Ishikawa (cell line): ENCODE data around the gene CLSTN2.

ENCODE experiments used
- CEBPB ChIP-seq: IDR thresholded peaks from 2 replicates; pipeline ENCODE4 v1.6.1; 2012
- CREB1 ChIP-seq: IDR thresholded peaks from 2 replicates; pipeline ENCODE4 v1.6.1; 2012; ENCODE audit warnings: low read depth
- EGR1 ChIP-seq: IDR thresholded peaks from 2 replicates; pipeline ENCODE4 v1.6.1; 2012
- EP300 ChIP-seq: IDR thresholded peaks from 2 replicates; pipeline ENCODE4 v1.6.1; 2012; ENCODE audit warnings: borderline replicate concordance
- FOXM1 ChIP-seq: IDR thresholded peaks from 2 replicates; pipeline ENCODE4 v1.6.1; 2012; ENCODE audit warnings: low read depth, borderline replicate concordance
- NFIC ChIP-seq: IDR thresholded peaks from 2 replicates; pipeline ENCODE4 v1.6.1; 2012
- RAD21 ChIP-seq: IDR thresholded peaks from 2 replicates; pipeline ENCODE4 v1.6.1; 2012; ENCODE audit warnings: low read depth
- TAF1 ChIP-seq: IDR thresholded peaks from 2 replicates; pipeline ENCODE4 v1.6.1; 2012; ENCODE audit warnings: low read depth, mild to moderate bottlenecking
- TCF12 ChIP-seq: IDR thresholded peaks from 2 replicates; pipeline ENCODE4 v1.6.1; 2012; ENCODE audit warnings: low read depth
- TEAD4 ChIP-seq: IDR thresholded peaks from 2 replicates; pipeline ENCODE4 v1.6.1; 2012
- USF1 ChIP-seq: IDR thresholded peaks from 2 replicates; pipeline ENCODE4 v1.6.1; 2012
- YY1 ChIP-seq: IDR thresholded peaks from 2 replicates; pipeline ENCODE4 v1.6.1; 2012; ENCODE audit warnings: low read depth
- ZBTB7A ChIP-seq: IDR thresholded peaks from 2 replicates; pipeline ENCODE4 v1.6.1; 2012; ENCODE audit warnings: low read depth
- TF ChIP-seq, protein P1 (sequence below): IDR thresholded peaks from 2 replicates; pipeline ENCODE4 v1.6.1; 2012
- TF ChIP-seq, protein P2 (sequence below): IDR thresholded peaks from 2 replicates; pipeline ENCODE4 v1.6.1; 2012; ENCODE audit warnings: low read depth, mild to moderate bottlenecking

Gene CLSTN2

DNA sequence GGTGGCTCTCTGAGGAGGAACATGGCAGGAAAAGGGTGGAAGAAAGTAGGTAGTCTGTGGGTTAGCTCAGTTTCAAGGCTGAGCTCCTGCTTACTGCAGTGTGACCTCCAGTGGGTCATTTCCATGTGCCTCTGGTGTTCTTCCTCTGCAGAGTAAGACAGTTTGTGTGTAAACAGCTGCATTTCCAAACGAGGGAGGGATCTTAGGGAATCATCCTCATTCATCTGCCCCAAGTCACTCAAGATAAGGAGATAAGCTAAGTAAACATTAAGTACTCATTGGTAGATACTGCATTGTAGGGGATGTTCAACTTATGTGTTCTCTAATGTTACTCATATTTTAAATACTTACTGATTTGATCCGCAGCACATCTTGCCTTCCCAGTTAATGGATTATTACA lies 83.6 kb downstream of the CLSTN2 start:
- TF ChIP-seq EGR1 (no peak), RAD21 (no peak), EP300 (no peak), USF1 (no peak)

- TF ChIP-seq ZBTB7A: no peak
- TF ChIP-seq TCF12: no peak
- no peak for TF ChIP-seq USF1
- no peak for TF ChIP-seq TEAD4
- TF ChIP-seq CREB1: no peak
- no peak for TF ChIP-seq TAF1
- TF ChIP-seq FOXM1: no peak
- no peak for TF ChIP-seq CEBPB
- TF ChIP-seq, protein P1, sequence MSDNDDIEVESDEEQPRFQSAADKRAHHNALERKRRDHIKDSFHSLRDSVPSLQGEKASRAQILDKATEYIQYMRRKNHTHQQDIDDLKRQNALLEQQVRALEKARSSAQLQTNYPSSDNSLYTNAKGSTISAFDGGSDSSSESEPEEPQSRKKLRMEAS: no peak
- TF ChIP-seq EP300: no peak
- no peak for TF ChIP-seq YY1
- no peak for TF ChIP-seq EGR1
- no peak for TF ChIP-seq RAD21
- TF ChIP-seq, protein P2, sequence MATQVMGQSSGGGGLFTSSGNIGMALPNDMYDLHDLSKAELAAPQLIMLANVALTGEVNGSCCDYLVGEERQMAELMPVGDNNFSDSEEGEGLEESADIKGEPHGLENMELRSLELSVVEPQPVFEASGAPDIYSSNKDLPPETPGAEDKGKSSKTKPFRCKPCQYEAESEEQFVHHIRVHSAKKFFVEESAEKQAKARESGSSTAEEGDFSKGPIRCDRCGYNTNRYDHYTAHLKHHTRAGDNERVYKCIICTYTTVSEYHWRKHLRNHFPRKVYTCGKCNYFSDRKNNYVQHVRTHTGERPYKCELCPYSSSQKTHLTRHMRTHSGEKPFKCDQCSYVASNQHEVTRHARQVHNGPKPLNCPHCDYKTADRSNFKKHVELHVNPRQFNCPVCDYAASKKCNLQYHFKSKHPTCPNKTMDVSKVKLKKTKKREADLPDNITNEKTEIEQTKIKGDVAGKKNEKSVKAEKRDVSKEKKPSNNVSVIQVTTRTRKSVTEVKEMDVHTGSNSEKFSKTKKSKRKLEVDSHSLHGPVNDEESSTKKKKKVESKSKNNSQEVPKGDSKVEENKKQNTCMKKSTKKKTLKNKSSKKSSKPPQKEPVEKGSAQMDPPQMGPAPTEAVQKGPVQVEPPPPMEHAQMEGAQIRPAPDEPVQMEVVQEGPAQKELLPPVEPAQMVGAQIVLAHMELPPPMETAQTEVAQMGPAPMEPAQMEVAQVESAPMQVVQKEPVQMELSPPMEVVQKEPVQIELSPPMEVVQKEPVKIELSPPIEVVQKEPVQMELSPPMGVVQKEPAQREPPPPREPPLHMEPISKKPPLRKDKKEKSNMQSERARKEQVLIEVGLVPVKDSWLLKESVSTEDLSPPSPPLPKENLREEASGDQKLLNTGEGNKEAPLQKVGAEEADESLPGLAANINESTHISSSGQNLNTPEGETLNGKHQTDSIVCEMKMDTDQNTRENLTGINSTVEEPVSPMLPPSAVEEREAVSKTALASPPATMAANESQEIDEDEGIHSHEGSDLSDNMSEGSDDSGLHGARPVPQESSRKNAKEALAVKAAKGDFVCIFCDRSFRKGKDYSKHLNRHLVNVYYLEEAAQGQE: no peak
- no peak for TF ChIP-seq NFIC
Measured at GRCh38 chr3:140019946-140020345, 85.0 kb downstream of the CLSTN2 start.

- TF ChIP-seq EP300: no peak
- no peak for TF ChIP-seq NFIC
- TF ChIP-seq TEAD4: no peak
- no peak for TF ChIP-seq EGR1
- TF ChIP-seq YY1: no peak
- TF ChIP-seq ZBTB7A: no peak
- no peak for TF ChIP-seq TAF1
- TF ChIP-seq, protein P2: no peak
Measured at GRCh38 chr3:140020541-140020940, 85.6 kb downstream of the CLSTN2 start.

DNA sequence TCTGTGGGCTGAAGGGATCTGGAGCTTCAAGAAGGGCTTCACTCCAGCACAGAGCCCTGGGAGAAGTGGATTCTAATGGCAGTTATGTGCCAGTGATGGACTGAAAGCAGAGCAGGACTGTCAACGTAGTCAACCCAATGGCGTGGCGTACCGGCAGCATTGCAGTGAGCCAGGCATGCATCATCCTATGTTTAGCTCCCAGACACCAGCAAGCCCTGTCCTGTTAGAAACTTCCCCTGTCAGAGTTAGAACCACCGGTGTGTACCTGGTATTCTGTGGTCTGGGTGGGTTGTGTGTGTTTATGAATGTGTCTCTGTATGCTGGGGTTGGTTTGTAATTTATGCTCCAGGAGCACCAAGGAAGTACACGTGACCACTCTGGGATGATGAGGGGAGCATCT lies 86.3 kb downstream of the CLSTN2 start:
- no peak for TF ChIP-seq CREB1
- TF ChIP-seq USF1: no peak
- no peak for TF ChIP-seq ZBTB7A
- no peak for TF ChIP-seq NFIC
- TF ChIP-seq, protein P2: no peak
- no peak for TF ChIP-seq YY1
- TF ChIP-seq EP300: no peak
- TF ChIP-seq EGR1: no peak

DNA sequence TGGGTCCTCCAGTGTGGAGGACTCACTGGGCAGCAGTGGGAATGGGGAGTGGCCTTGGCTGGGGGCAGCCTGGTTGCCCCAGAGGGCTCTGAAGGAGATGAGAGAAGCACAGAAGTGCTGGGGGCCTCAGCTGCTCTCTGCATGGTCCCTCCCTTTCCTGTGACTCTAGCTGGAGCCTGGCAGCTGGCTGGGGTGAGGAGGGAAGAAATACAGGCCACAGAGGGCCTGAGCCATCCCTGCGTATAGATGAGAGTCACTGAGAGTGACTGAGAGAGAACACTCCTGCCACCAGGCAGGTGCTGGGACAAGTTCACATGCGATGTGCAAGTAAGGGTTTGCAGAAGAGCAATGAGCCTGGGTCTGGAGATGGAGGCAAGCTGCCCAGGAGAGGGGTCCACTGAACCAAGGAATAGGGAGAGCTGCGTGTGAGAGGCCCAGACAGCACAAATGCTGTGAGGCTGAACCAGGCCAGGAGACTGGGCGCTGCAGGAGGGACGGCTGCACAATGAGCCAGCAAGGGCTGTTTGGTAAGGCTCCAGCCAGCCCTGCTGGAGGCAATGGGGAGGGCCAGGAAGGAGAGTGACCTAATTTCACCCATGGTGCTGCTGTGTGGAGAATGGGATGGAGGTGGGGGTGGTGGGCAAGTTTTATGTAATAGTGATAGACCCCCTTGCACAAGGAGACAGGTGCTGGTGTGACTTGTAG lies 87.2 kb downstream of the CLSTN2 start:
- TF ChIP-seq CREB1: no peak
- TF ChIP-seq TEAD4: no peak
- TF ChIP-seq EGR1: no peak
- no peak for TF ChIP-seq EP300
